ENCODE measurements around the gene NPLOC4.

DNA sequence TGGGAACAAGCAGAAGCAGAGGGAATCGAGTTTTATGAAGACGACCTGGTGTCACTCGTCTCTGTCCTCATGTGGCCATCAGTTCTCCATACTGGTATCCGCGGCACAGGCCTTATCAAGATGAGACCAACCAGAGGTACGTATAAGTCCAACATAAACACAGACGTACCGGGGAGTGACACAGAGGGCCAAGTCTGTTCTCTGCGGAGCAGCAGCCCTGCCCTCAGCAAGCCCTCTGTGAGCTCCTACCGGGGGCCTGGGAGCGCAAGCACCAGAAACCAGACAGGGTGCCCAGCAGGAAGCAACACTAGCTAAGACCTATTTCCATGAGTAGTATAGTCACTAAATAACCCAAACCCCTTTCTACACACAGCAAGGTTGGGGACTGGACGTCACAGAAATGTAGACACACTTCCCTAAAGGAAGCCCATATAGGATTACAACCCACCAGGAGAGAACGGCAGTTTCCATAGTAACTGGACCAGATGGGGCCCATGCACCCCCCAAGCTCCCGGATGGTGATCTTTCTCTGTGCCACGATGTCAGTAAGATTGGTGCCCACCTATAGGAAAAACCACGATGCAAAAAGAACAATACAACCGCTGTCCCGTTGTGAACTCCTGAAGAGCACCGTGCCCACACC is 45.8 kb upstream of the NPLOC4 start:
- TF ChIP-seq CTCF (IDR thresholded peaks at IDR 0.05) (no peak), POLR2A (IDR thresholded peaks at IDR 0.05) (no peak)

Measured in heart left ventricle (tissue), 13 donors.